HFF-Myc (cell line): ENCODE measurements around the gene RBP5.

Source experiments
- DNase-seq: peaks from one replicate; pipeline ENCODE4 v3.0.0-alpha.2; 2011; ENCODE audit warnings: low read depth; ENCODE audit errors: extremely low read depth
- H3K4me3 ChIP-seq: replicated peaks from 2 replicates; pipeline ENCODE4 v1.5.1; 2011; ENCODE audit warnings: low read depth, mild to moderate bottlenecking, control low read depth, low read length
- TF ChIP-seq, protein P1 (sequence below): IDR thresholded peaks from 2 replicates; pipeline ENCODE4 v1.5.1; 2012; ENCODE audit warnings: mild to moderate bottlenecking, low read depth, low read length, control low read depth; ENCODE audit errors: missing control alignments

RBP5 gene

DNA sequence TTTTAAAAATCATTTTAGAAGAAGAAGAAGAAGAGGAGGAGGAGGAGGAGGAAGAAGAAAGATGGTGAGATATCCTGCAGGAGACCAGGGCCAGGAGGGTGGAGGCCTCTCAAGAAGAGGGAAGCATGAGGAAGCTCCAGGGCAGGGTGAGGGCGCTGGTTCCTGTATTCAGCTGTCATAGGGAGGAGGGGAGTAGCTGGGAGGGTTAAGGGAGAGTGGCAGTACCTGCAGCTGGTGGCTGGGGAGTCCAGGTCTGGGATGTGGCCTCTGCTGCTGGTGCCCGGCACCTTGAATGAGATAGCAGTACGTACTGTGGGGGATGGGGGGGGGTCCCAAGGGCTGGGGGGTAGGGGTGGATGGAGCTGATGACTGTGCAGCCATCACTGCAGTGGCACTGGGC lies 9.8 kb downstream of the RBP5 start:
- DNase-seq: no peak
- TF ChIP-seq, protein P1, sequence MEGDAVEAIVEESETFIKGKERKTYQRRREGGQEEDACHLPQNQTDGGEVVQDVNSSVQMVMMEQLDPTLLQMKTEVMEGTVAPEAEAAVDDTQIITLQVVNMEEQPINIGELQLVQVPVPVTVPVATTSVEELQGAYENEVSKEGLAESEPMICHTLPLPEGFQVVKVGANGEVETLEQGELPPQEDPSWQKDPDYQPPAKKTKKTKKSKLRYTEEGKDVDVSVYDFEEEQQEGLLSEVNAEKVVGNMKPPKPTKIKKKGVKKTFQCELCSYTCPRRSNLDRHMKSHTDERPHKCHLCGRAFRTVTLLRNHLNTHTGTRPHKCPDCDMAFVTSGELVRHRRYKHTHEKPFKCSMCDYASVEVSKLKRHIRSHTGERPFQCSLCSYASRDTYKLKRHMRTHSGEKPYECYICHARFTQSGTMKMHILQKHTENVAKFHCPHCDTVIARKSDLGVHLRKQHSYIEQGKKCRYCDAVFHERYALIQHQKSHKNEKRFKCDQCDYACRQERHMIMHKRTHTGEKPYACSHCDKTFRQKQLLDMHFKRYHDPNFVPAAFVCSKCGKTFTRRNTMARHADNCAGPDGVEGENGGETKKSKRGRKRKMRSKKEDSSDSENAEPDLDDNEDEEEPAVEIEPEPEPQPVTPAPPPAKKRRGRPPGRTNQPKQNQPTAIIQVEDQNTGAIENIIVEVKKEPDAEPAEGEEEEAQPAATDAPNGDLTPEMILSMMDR: no peak
- no peak overlapping the region for H3K4me3 ChIP-seq

DNA sequence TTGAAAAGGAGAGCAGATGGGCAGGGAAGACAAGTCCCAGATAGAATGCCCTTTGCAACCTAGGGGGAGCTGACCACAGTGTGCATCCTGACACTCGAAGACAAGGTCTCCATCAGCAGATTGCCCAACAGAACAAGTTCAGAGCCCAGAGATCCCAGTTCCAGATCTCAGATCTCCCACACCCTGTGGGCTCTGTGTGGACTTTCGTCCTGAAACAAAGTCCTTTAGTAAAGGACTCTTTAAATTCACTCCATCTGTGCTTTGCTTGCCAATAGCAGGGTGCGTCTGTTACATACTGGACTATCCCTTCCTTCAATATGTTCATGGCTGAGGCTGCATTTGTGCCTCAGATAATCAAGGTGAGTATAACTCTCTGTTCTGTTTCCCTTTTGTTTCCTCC lies 11.0 kb downstream of the RBP5 start:
- H3K4me3 ChIP-seq: no peak overlapping the region
- TF ChIP-seq, protein P1: no peak
- DNase-seq: no peak

DNA sequence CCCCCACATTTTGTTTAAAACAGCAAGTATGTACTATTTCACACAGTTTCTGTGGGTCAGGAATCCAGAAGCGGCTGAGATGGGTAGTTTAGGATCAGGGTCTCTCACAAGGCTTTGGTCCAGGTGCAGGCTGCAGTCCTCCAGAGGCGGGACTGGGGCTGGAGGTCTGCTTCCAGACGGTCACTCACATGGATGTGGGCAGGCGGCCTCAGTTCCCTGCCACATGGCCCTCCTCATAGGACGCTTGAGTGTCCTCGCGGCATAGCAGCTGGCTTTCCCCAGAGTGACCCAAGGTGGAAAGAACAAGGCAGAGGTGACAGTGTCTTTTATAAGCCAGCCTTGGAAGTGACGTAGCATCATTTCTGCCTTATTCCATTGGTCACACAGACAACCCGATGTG lies 11.8 kb downstream of the RBP5 start:
- DNase-seq: no peak
- no peak overlapping the region for H3K4me3 ChIP-seq
- TF ChIP-seq, protein P1: no peak

DNA sequence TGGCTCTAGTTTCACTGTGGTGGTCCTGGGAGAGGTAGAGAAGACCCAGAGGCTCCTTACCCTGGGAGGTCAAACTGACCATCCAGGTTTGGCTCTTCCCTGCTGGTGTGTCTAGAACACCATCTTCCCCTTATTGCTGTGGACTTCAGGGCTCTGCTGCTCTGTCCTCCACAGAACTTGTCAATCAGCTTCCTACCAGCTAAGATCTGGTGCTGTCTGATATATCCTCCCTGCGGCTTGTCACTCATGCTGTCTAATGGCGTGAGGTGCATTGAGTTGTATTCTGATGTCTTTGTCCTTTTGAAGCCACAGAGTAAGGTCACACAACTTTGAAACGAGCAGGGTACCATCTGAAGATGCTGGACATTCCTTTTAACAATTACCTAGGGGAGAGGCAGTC lies 12.5 kb downstream of the RBP5 start:
- no peak for DNase-seq
- TF ChIP-seq, protein P1: no peak
- H3K4me3 ChIP-seq: no peak overlapping the region

DNA sequence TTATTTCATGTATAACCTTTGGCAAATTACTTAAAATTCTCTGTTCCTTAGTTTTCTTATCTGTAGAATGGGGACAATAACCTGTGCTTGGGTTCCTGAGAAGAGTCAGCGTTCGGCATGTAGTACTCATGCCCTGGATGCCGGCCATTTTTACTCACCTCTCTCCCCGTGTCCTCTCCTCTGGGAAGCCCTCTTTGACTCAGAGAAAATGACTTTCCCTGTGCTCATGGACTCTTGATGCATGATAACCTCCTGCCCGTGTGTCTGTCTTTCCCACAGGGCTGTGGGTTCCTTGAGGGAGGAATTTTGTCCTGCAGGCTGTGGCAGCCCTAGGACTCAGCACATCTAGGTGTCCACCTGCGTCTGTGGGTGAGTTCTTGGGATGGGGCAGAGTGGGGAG lies 13.8 kb downstream of the RBP5 start:
- TF ChIP-seq, protein P1: no peak
- H3K4me3 ChIP-seq: no peak overlapping the region
- DNase-seq: no peak

DNA sequence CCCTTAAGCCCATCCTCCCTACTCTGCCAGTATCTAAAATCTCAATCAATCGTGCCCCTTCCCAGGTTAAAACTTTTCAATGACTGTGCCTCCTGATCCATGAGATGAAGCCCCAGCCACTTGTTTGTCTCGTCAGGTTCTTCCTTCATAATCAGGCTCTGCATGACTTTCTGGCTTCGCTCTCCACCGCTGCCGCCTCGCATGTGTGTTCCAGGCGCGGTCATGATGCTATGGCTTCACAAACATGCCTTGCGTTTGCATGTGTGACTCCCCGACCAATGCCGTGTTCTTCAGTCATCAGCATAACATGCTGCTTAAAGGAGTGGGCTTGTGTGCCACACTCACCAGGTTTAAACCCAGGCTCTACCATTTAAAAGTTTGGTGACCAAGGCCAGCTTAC lies 14.7 kb downstream of the RBP5 start:
- TF ChIP-seq, protein P1: no peak
- no peak overlapping the region for H3K4me3 ChIP-seq
- no peak for DNase-seq

DNA sequence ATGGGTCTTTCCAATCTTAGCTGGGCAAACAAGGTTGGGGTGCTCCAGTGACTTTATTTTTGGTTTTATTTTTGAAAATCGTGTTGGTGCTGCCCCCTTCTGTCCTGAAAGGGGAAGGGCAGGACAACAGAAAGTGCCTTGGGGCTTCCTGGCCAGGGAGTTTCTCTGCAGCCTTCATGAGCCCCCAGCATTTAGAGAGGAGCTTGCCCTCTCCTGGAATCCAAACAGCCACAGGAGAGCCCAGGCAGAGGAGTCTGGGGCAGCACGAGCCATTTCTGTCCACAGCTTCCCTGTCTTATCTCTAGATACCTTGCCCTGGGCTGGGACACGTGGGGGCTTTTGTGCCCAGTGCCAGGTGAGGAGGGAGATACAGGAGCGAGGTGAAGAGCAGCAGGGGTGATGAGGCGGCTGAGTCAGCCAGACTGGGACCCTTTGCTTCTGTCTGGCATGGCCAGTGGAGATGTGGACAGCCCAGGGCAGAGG lies 15.3 kb downstream of the RBP5 start:
- H3K4me3 ChIP-seq: no peak overlapping the region
- TF ChIP-seq, protein P1: peak; percentile 83
- no peak for DNase-seq
